ENCODE results near the gene CHAD. TPM values are rescaled to one million over a fixed set of nuclear protein-coding genes. Genes with fewer than 3 reads are reported as not detected.

Gene CHAD
- total and polyA plus RNA-seq, 2 of the 13 experiments (the other 11 are each of a cell fraction or from before 2014, with no cell fraction given): 1.4 TPM; not detected in 1

DNA sequence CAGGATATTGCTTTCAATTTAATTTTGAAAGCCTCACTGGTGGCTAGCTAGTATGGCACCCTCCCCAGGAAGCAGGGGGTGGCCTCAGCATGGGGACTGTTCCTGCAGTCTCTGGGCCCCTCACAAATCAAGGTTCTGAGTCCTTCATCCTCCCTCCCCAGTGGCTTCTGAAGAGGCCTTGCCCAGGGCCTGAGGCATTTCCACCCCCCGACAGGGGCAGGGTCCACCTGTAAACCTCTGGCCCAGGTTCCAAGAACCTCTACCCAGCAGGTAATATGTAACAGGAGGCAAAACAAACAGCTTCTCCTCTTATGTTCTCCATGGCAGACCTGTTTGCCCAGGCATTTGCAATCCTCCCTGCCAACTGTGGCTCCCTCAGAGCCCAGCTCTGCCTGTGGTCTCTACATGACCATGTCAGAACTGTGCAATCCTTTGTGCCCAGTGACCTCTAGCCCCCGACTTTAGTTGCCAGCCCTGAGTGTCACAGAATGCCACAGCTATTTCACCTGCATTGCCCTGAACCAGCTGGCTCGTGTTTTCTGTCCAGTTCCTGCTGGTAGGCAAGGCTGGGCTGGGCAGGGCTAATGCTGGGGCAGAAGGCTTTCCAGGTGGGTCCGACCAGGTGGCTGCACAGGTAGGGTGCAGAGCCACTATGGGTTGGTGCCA, 28.4 kb downstream of the CHAD start (continued):
- TF ChIP-seq, protein P1, sequence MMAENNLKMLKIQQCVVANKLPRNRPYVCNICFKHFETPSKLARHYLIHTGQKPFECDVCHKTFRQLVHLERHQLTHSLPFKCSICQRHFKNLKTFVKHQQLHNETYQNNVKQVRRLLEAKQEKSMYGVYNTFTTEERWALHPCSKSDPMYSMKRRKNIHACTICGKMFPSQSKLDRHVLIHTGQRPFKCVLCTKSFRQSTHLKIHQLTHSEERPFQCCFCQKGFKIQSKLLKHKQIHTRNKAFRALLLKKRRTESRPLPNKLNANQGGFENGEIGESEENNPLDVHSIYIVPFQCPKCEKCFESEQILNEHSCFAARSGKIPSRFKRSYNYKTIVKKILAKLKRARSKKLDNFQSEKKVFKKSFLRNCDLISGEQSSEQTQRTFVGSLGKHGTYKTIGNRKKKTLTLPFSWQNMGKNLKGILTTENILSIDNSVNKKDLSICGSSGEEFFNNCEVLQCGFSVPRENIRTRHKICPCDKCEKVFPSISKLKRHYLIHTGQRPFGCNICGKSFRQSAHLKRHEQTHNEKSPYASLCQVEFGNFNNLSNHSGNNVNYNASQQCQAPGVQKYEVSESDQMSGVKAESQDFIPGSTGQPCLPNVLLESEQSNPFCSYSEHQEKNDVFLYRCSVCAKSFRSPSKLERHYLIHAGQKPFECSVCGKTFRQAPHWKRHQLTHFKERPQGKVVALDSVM (CRISPR knock-in tag; IDR thresholded peaks at IDR 0.05): peak; percentile 13; the same call in 1 of the 2 replicates
- no peak for TF ChIP-seq ZBTB8A (CRISPR knock-in tag; IDR thresholded peaks at IDR 0.05; ENCODE audit: borderline replicate concordance, low read depth)
- TF ChIP-seq HNF4G (IDR thresholded peaks at IDR 0.05; ENCODE audit: borderline replicate concordance, low read depth, low read length): peak; percentile 80
- TF ChIP-seq HNF4G (CRISPR knock-in tag; IDR thresholded peaks at IDR 0.05; ENCODE audit: borderline replicate concordance, low read depth): peak; percentile 67
- TF ChIP-seq ZNF282 (IDR thresholded peaks at IDR 0.05; ENCODE audit: partially characterized antibody): no peak
- TF ChIP-seq SMARCC2 (IDR thresholded peaks at IDR 0.05): no peak
- 0 out of 2 replicates have a peak, but pooled peaks have one; percentile 44 for TF ChIP-seq HOXD1 (CRISPR knock-in tag; IDR thresholded peaks at IDR 0.05)
- no peak for TF ChIP-seq MED8 (CRISPR knock-in tag; IDR thresholded peaks at IDR 0.05; ENCODE audit: insufficient replicate concordance)
- TF ChIP-seq, protein P2, sequence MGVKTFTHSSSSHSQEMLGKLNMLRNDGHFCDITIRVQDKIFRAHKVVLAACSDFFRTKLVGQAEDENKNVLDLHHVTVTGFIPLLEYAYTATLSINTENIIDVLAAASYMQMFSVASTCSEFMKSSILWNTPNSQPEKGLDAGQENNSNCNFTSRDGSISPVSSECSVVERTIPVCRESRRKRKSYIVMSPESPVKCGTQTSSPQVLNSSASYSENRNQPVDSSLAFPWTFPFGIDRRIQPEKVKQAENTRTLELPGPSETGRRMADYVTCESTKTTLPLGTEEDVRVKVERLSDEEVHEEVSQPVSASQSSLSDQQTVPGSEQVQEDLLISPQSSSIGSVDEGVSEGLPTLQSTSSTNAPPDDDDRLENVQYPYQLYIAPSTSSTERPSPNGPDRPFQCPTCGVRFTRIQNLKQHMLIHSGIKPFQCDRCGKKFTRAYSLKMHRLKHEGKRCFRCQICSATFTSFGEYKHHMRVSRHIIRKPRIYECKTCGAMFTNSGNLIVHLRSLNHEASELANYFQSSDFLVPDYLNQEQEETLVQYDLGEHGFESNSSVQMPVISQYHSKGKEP (CRISPR knock-in tag; IDR thresholded peaks at IDR 0.05): no peak
- TF ChIP-seq CEBPG (CRISPR knock-in tag; IDR thresholded peaks at IDR 0.05): peak; percentile 58; the same call in 1 of the 2 replicates
- peak; percentile 44; the same call in 1 of the 2 replicates for TF ChIP-seq ISL2 (CRISPR knock-in tag; IDR thresholded peaks at IDR 0.05)
- TF ChIP-seq ZNF839 (CRISPR knock-in tag; IDR thresholded peaks at IDR 0.05; ENCODE audit: borderline replicate concordance): 0 out of 2 replicates have a peak, but pooled peaks have one; percentile 18
- TF ChIP-seq, protein P3, sequence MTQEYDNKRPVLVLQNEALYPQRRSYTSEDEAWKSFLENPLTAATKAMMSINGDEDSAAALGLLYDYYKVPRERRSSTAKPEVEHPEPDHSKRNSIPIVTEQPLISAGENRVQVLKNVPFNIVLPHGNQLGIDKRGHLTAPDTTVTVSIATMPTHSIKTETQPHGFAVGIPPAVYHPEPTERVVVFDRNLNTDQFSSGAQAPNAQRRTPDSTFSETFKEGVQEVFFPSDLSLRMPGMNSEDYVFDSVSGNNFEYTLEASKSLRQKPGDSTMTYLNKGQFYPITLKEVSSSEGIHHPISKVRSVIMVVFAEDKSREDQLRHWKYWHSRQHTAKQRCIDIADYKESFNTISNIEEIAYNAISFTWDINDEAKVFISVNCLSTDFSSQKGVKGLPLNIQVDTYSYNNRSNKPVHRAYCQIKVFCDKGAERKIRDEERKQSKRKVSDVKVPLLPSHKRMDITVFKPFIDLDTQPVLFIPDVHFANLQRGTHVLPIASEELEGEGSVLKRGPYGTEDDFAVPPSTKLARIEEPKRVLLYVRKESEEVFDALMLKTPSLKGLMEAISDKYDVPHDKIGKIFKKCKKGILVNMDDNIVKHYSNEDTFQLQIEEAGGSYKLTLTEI (CRISPR knock-in tag; conservative IDR thresholded peaks at IDR 0.05): no peak
- TF ChIP-seq MEF2D (CRISPR knock-in tag; IDR thresholded peaks at IDR 0.05): no peak
- TF ChIP-seq PAX8 (CRISPR knock-in tag; IDR thresholded peaks at IDR 0.05; ENCODE audit: borderline replicate concordance): no peak
- no peak for TF ChIP-seq ATF7 (IDR thresholded peaks at IDR 0.05)
- TF ChIP-seq ATF7 (CRISPR knock-in tag; IDR thresholded peaks at IDR 0.05): peak; percentile 80; the same call in 1 of the 2 replicates
- TF ChIP-seq KAT7 (CRISPR knock-in tag; IDR thresholded peaks at IDR 0.05; ENCODE audit: borderline replicate concordance): no peak
- no peak for TF ChIP-seq ZNF816 (CRISPR knock-in tag; IDR thresholded peaks at IDR 0.05; ENCODE audit: borderline replicate concordance)
- TF ChIP-seq IRX3 (CRISPR knock-in tag; IDR thresholded peaks at IDR 0.05; ENCODE audit: borderline replicate concordance, low read depth): no peak
- TF ChIP-seq MAFF (IDR thresholded peaks at IDR 0.05; ENCODE audit: low read depth, low read length): no peak
- TF ChIP-seq TBX2 (CRISPR knock-in tag; IDR thresholded peaks at IDR 0.05; ENCODE audit: borderline replicate concordance): no peak; the same call in 1 of the 2 replicates
- TF ChIP-seq MATR3 (CRISPR knock-in tag; IDR thresholded peaks at IDR 0.05): no peak
- TF ChIP-seq ZNF570 (CRISPR knock-in tag; IDR thresholded peaks at IDR 0.05; ENCODE audit: borderline replicate concordance): no peak
- peak; percentile 61; the same call in 1 of the 2 replicates for TF ChIP-seq FOXA3 (CRISPR knock-in tag; IDR thresholded peaks at IDR 0.05)
